Adrenal gland (tissue), 12 donors: ENCODE data around the gene RNU6-9. TPM values are rescaled to one million over a fixed set of nuclear protein-coding genes. Genes with fewer than 3 reads are reported as not detected.

Experiments used
- DNase-seq, 7 donors: peaks; one replicate each; pipeline ENCODE4 v3.0.0-alpha.2; 2019 to 2020
- H3K27ac ChIP-seq, 5 donors: fragments of 200-600 bp; sonication (generic) in 4 of 5; 1 replicate in 3 of 5; 2 replicates in 2 of 5; pipeline versions ENCODE4 v1.5.1 to v1.8.0; 2016 to 2020; ENCODE audit warnings: mild to moderate bottlenecking in 1 of 5
- H3K27me3 ChIP-seq: fragments of 200-600 bp; 2 replicates; pipeline ENCODE4 v1.8.0; 2021
- H3K36me3 ChIP-seq, 2 donors: fragments of 200-600 bp; replicated peaks in 1 of 2; 1 replicate in 1 of 2; 2 replicates in 1 of 2; pipeline versions ENCODE4 v1.5.1 to v1.8.0; 2018 to 2022
- H3K4me1 ChIP-seq, 2 donors: fragments of 200-600 bp; replicated peaks in 1 of 2; 1 replicate in 1 of 2; 2 replicates in 1 of 2; pipeline versions ENCODE4 v1.5.1 to v1.8.0; 2018 to 2021
- H3K4me3 ChIP-seq, 4 donors: fragments of 200-600 bp; sonication (generic) in 3 of 4; one replicate each; pipeline ENCODE4 v1.5.1; 2016 to 2018
- H3K9me3 ChIP-seq, 3 donors: fragments of 200-600 bp; sonication (generic) in 1 of 3; replicated peaks in 1 of 3; 1 replicate in 2 of 3; 2 replicates in 1 of 3; pipeline versions ENCODE4 v1.5.1 to v1.8.0; 2016 to 2021
- POLR2A ChIP-seq, 2 donors: fragments of 450-650 bp; IDR thresholded peaks; one replicate each; pipeline ENCODE4 v1.6.1; 2017; ENCODE audit warnings: antibody characterized with exemption in 2 of 2, mild to moderate bottlenecking in 2 of 2, moderate library complexity in 1 of 2
- WGBS, 4 donors: extraction: QIAGEN DNeasy Blood & Tissue Kit in 2 of 4; methylation state at CpG; one replicate each; pipeline versions ENCODE4 v1.1.5 to v1.1.7; 2013 to 2017; 5-methylcytosine and 5-hydroxymethylcytosine counted together
- intact Hi-C, 2 donors: fragments of 100-400 bp; cut with DNase I; formaldehyde crosslinking; loops; one replicate each; pipeline versions ENCODE4 v1.14.1 to v1.15.0; 2022 to 2023
- polyA plus RNA-seq, 3 donors: library from polyadenylated mRNA; stranded (reverse); fragments of 200-250 nt in 2 of 3; fragments of 350-450 nt in 1 of 3; fragmentation: Illumina TruSeq in 1 of 3; extraction: RNeasy Lipid Tissue Mini Kit (QIAGEN cat#74804) in 1 of 3; gene quantifications; one replicate each; pipeline ENCODE4 v1.2.3, GENCODE V29; 2013 to 2014
- total RNA-seq, 9 donors: library from RNA; depleted of rRNA in 4 of 9; stranded (reverse); fragments of >200 nt in 4 of 9; fragments of 120-200 nt in 1 of 9; fragmentation: NEBNext Ultra II Directional in 1 of 9; extraction: Animal tissue kit (Norgen Biotek cat#: 25700) in 1 of 9; gene quantifications; one replicate each; pipeline versions ENCODE4 v1.1.0 to v1.2.4, GENCODE V29; 2013 to 2023
- TF ChIP-seq, protein P1 (sequence below), 6 experiments: fragments of 450-650 bp in 4 of 6; fragments of 200-600 bp in 2 of 6; sonication (generic) in 1 of 6; IDR thresholded peaks; 1 replicate in 5 of 6; 2 replicates in 1 of 6; pipeline versions ENCODE4 v1.5.1 to v1.8.0; 2016 to 2021; ENCODE audit warnings: antibody characterized with exemption in 6 of 6, mild to moderate bottlenecking in 2 of 6, moderate library complexity in 1 of 6
- donor health status: healthy with polysubstance abuse.
- donor health status: Bipolar disorder and iron deficiency.
- donor health status: DM: yes; HTN: yes; CAD: no.
- donor health status: DM: no; HTN: no; CAD: no.
- donor health status: DM: no; HTN: no; CAD: no.
- donor health status: DM: yes; HTN: yes; CAD: no.

The RNU6-9 gene
- total and polyA plus RNA-seq, 12 donors = not detected

GRCh38 chr19:929891-930258 is 36.6 kb downstream of the RNU6-9 start:
- H3K4me1 ChIP-seq = peaks cover 17 to 20% of the 10 kb centered on the region in 2 donors
- no peaks in the 10 kb centered on the region for H3K36me3 ChIP-seq
- H3K27me3 ChIP-seq = no peaks in the 10 kb centered on the region
- no peak for DNase-seq
- intact Hi-C loops = no loop called here
- no peak overlapping the region for H3K27ac ChIP-seq
- no peak overlapping the region for H3K4me3 ChIP-seq
- no peaks in the 10 kb centered on the region for H3K9me3 ChIP-seq
- 85 to 97% (median 95%) methylated on average over 5 to 6 of the region's 6 CpGs for WGBS, 4 donors
- TF ChIP-seq, protein P1, sequence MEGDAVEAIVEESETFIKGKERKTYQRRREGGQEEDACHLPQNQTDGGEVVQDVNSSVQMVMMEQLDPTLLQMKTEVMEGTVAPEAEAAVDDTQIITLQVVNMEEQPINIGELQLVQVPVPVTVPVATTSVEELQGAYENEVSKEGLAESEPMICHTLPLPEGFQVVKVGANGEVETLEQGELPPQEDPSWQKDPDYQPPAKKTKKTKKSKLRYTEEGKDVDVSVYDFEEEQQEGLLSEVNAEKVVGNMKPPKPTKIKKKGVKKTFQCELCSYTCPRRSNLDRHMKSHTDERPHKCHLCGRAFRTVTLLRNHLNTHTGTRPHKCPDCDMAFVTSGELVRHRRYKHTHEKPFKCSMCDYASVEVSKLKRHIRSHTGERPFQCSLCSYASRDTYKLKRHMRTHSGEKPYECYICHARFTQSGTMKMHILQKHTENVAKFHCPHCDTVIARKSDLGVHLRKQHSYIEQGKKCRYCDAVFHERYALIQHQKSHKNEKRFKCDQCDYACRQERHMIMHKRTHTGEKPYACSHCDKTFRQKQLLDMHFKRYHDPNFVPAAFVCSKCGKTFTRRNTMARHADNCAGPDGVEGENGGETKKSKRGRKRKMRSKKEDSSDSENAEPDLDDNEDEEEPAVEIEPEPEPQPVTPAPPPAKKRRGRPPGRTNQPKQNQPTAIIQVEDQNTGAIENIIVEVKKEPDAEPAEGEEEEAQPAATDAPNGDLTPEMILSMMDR (IDR thresholded peaks at IDR 0.05) = no peak
- TF ChIP-seq POLR2A (IDR thresholded peaks at IDR 0.05) = no peak

- peak in 1 of 7 donors; percentile 20 for DNase-seq
- TF ChIP-seq POLR2A (IDR thresholded peaks at IDR 0.05) = no peak
- TF ChIP-seq, protein P1 (IDR thresholded peaks at IDR 0.05) = no peak
- Histone ChIP-seq H3K9me3 (no peaks in the 10 kb centered on the region), H3K4me3 (no peak overlapping the region), H3K27me3 (no peaks in the 10 kb centered on the region), H3K4me1 (peaks cover 21 to 25% of the 10 kb centered on the region in 2 donors), H3K36me3 (no peaks in the 10 kb centered on the region), H3K27ac (peak overlapping the region in 3 of 5 donors; percentile 38 to 79 (median 54))
- 87 to 93% (median 88%) methylated on average over 29 to 32 of the region's 32 CpGs for WGBS, 4 donors
- intact Hi-C loops = no loop called here
These were observed 38.8 kb downstream of the RNU6-9 start for GRCh38 chr19:931860-932647.

DNA sequence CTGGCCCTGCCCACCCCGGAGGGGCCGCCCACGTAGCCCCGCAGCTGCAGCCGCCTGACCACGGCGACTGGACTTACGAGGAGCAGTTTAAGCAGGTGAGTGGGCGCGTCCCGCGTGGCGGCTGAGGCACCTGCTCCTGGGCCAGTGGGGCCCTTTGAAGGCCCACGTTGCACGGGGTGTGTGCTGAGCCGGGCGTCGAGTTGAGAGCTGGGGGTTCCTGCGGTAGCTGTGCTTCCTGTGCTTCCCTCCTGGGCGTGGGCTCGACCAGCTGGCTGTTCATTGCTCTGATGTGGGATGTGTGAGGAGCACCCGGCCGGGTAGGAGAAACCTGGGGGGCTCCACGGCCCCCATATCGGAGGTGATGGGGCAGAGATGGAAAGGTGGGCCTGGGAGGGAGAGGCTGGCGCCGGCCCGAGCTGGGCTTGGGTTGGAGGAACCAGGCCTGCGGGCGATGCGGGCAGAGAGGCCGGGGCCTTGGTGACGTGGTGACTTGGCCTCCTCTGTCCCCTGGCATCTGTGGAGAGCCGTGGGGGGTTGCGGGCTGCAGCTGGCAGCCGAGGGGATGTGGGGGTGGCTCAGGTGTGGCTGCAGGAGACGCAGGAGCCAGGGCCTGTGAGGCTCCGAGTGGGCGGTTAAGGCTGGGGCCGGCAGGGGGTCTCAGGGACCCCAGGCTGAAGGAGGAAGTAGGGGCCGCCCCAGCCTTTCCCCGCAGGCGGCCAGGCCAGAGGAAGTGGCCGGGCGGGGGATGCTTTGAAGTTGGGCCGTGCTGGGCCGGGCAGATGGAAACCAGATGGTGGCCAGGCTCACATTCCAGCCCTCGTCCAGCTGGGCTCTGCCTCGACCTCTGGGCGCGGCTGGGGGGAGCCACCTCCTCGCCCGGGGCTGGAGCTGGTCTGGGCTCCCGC is 39.6 kb downstream of the RNU6-9 start:
- 57 to 67% (median 62%) methylated on average over 27 to 54 of the region's 54 CpGs for WGBS, 4 donors
- Histone ChIP-seq H3K4me1 (peaks cover 14 to 25% of the 10 kb centered on the region in 2 donors), H3K27me3 (no peaks in the 10 kb centered on the region), H3K4me3 (no peak overlapping the region), H3K9me3 (no peaks in the 10 kb centered on the region), H3K36me3 (no peaks in the 10 kb centered on the region), H3K27ac (peak overlapping the region in 3 of 5 donors; percentile 38 to 79 (median 54))
- peak in 6 of 7 donors; percentile 33 to 80 (median 59) for DNase-seq
- intact Hi-C loops = no loop called here
- TF ChIP-seq, protein P1 (IDR thresholded peaks at IDR 0.05) = no peak
- no peak for TF ChIP-seq POLR2A (IDR thresholded peaks at IDR 0.05)

DNA sequence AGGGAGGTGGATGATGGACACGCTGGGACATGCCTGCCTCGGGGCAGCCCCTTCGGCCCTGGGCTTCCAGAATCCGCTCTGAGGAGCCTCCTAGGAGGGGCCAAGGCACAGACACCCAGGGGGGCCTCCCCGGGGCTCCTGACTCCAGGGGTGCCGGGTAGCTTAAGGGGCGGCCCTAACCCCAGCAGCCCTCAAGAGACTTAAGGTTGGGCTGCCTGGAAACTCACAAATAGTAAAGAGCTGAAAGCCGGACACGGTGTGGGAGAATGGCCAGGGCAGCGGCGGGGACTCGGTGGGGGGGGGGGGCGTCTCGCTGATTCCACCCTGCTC is 40.2 kb downstream of the RNU6-9 start:
- Histone ChIP-seq H3K27me3 (no peaks in the 10 kb centered on the region), H3K36me3 (no peaks in the 10 kb centered on the region), H3K4me3 (no peak overlapping the region), H3K4me1 (peaks cover 14 to 25% of the 10 kb centered on the region in 2 donors), H3K9me3 (no peaks in the 10 kb centered on the region), H3K27ac (peak overlapping the region in 2 of 5 donors; percentile 54 to 79)
- DNase-seq = no peak
- no peak for TF ChIP-seq POLR2A (IDR thresholded peaks at IDR 0.05)
- TF ChIP-seq, protein P1 (IDR thresholded peaks at IDR 0.05) = no peak
- intact Hi-C loops = no loop called here
- 54 to 75% (median 70%) methylated on average over 7 to 14 of the region's 14 CpGs for WGBS, 4 donors
